Measurements from ENCODE around the gene PSMA6. TPM values are rescaled to one million over a fixed set of nuclear protein-coding genes. Genes with fewer than 3 reads are reported as not detected.
"Not testable (repeated sequence)": the region's sequence is repeated elsewhere in the genome, so short reads cannot be mapped to it uniquely, and the experiment has no call there.

The PSMA6 gene
- total RNA-seq, 2 experiments from 2014 or later: 401 to 404 TPM

DNA sequence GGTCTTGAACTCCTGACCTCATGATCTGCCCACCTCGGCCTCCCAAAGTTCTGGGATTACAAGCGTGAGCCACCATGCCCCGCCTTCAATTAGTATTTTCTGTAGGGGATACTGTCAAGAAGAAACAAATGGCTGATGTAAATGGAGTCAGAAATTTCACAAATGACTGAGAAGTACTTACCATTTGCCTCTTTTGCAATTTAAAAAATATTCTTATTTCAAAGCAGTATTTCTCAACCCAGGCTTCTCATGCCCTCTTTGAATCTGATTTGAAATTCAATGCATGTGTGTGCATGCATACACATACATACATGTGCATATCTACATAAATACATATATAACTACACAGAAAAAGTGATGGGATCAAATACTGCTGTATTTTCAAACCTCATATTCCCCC, 4.4 kb downstream of the PSMA6 start:
- DNase-seq: no peak
- H3K4me3 Mint-ChIP-seq: no peak overlapping the region

GRCh38 chr14:35297706-35298105, 5.5 kb downstream of the PSMA6 start:
- peaks cover 3% of the 10 kb centered on the region for H3K9me3 Mint-ChIP-seq
- no peak for DNase-seq
- no peaks in the 10 kb centered on the region for H3K27me3 Mint-ChIP-seq
- H3K36me3 Mint-ChIP-seq: peaks cover 58% of the 10 kb centered on the region
- H3K4me1 Mint-ChIP-seq: peaks cover 72% of the 10 kb centered on the region
- H3K27ac Mint-ChIP-seq: no peak overlapping the region
- H3K4me3 Mint-ChIP-seq: no peak overlapping the region

More for the DNA sequence above, 4.4 kb downstream of the PSMA6 start:
- peak overlapping the region; percentile 70 for H3K27ac Mint-ChIP-seq
- H3K4me1 Mint-ChIP-seq: peaks cover 60% of the 10 kb centered on the region
- no peaks in the 10 kb centered on the region for H3K27me3 Mint-ChIP-seq
- H3K36me3 Mint-ChIP-seq: peaks cover 52% of the 10 kb centered on the region
- H3K9me3 Mint-ChIP-seq: no peaks in the 10 kb centered on the region

DNA sequence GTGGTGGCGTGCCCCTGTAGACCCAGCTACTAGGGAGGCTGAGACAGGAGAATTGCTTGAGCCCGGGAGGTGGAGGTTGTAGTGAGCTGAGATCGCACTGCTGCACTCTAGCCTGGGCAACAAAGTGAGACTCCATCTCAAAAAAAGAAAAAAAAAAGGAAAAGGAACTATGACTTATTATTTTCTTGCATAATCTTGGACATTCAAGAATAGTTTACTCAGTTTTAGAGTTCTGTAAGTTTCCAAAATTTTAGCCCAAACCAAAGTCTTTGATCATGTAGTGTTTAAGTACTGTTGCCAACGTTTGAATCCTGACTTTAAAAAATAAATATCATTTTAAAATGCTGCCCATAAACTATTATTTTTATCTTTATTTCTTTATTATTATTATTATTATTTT, 6.2 kb downstream of the PSMA6 start:
- Mint-ChIP-seq H3K4me3 (no peak overlapping the region), H3K36me3 (peaks cover 58% of the 10 kb centered on the region), H3K27ac (no peak overlapping the region), H3K27me3 (no peaks in the 10 kb centered on the region), H3K9me3 (peaks cover 3% of the 10 kb centered on the region), H3K4me1 (peaks cover 75% of the 10 kb centered on the region)
- no peak for DNase-seq

GRCh38 chr14:35299708-35300107, 7.5 kb downstream of the PSMA6 start:
- Mint-ChIP-seq H3K27me3 (no peaks in the 10 kb centered on the region), H3K36me3 (peaks cover 55% of the 10 kb centered on the region), H3K27ac (peak overlapping the region; percentile 73), H3K4me1 (peaks cover 73% of the 10 kb centered on the region), H3K4me3 (no peak overlapping the region), H3K9me3 (peaks cover 5% of the 10 kb centered on the region)
- no peak for DNase-seq

- Mint-ChIP-seq H3K4me3 (peak overlapping the region; percentile 4), H3K27me3 (no peaks in the 10 kb centered on the region), H3K27ac (peak overlapping the region; percentile 73), H3K36me3 (peaks cover 51% of the 10 kb centered on the region), H3K9me3 (peaks cover 5% of the 10 kb centered on the region), H3K4me1 (peaks cover 69% of the 10 kb centered on the region)
- DNase-seq: no peak
These were observed 8.0 kb downstream of the PSMA6 start for GRCh38 chr14:35300228-35300627.

DNA sequence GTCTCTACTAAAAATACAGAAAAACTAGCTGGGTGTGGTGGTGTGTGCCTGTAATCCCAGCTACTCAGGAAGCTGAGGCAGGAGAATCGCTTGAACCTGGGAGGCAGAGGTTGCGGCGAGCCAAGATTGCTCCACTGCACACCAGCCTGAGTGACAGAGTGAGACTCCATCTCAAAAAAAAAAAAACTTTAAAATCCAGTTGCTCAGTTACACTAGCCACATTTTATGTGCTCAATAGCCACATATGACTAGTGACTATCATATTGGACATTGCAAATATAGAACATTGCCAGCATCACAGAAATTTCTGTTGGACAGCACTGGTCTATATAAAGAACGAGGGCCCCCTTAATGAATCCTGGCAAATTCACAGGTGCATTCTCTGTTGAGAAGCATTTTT, 9.2 kb downstream of the PSMA6 start:
- not testable (repeated sequence) for H3K9me3 Mint-ChIP-seq, DNase-seq, H3K27me3 Mint-ChIP-seq
- Mint-ChIP-seq H3K27ac (peak overlapping the region; percentile 66), H3K4me1 (peaks cover 63% of the 10 kb centered on the region), H3K4me3 (peak overlapping the region; percentile 25), H3K36me3 (peaks cover 47% of the 10 kb centered on the region)

DNA sequence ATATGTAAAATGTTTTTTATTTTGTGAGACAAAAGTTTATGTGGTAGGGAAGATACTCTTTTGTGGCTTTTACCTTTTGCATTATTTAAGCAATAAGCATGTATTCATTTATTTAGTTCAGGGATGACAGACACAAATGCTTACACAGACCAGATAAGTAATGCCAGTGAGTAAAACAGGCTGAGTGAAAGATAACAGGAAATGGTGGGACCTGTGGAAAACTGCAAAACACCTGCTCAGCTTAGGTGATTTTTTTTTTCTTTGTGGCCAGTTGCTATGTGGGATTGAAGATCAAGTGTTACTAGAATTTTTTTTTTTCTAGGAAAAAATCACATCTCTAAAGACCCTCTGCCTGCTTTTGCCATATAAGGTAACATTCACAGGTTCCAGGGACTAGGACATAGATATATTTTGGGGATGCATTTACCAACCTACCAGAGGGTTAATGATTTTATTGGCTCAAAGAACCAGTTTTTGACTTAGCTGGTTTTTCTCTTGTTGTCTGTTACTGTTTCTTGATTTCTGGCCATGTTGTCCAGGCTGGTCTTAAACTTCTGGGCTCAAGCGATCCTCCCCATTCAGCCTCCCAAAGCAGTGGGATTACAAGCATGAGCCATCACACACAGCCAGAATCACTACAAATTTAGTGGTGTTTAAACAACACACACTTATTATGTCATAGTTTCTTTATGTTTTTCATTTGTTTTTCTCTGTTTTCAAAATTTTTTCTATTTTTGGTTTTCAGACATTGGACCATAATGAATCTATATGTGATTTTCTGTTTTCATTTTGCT, 9.8 kb downstream of the PSMA6 start:
- Mint-ChIP-seq H3K9me3 (peaks cover 5% of the 10 kb centered on the region), H3K4me1 (peaks cover 57% of the 10 kb centered on the region), H3K36me3 (peaks cover 42% of the 10 kb centered on the region), H3K27ac (peak overlapping the region; percentile 66), H3K4me3 (peak overlapping the region; percentile 25), H3K27me3 (no peaks in the 10 kb centered on the region)
- no peak for DNase-seq

DNA sequence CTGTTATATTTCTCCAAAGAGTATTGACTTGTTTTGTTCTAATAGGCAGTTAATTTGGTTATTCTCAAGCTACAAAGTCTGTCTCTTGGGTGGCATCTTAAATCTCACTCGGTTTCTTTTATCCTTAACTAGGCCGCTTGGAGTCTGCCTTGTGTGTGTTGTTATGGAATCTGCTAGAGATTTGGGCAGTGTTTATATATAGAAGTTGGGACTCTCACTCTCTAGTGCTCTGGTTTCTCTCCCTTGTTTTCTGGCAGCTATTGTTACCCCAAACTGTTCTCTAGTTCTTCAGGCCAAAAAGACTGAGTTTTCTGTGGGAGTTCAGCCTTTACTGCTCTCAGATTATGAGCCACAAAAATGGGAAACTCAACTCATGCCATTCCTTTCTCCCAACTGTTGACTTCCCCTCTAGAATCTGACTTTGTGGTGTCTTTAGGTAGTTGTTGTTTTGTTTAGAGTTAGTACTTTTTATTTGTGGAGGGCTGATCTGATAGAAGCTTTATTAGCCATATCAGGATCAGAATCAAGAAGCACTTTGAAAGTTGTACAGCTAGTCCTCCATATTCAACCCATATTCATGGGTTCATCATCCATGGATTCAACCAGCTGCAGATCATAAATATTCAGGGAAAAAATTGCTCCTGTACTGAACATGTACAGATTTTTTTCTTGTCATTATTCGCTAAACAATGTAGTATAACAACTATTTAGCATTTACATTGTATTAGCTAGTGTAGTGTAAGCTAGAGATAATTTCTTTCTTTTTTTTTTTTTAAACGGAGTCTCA, 11.2 kb downstream of the PSMA6 start:
- peaks cover 5% of the 10 kb centered on the region for H3K9me3 Mint-ChIP-seq
- H3K4me1 Mint-ChIP-seq: peaks cover 48% of the 10 kb centered on the region
- peak overlapping the region; percentile 66 for H3K27ac Mint-ChIP-seq
- peaks cover 37% of the 10 kb centered on the region for H3K36me3 Mint-ChIP-seq
- no peak overlapping the region for H3K4me3 Mint-ChIP-seq
- no peak for DNase-seq
- no peaks in the 10 kb centered on the region for H3K27me3 Mint-ChIP-seq

GRCh38 chr14:35304812-35305462, 12.8 kb downstream of the PSMA6 start:
- Mint-ChIP-seq H3K4me1 (peaks cover 39% of the 10 kb centered on the region), H3K36me3 (peaks cover 32% of the 10 kb centered on the region), H3K4me3 (no peak overlapping the region), H3K27ac (no peak overlapping the region), H3K27me3 (no peaks in the 10 kb centered on the region), H3K9me3 (peaks cover 5% of the 10 kb centered on the region)
- DNase-seq: no peak

DNA sequence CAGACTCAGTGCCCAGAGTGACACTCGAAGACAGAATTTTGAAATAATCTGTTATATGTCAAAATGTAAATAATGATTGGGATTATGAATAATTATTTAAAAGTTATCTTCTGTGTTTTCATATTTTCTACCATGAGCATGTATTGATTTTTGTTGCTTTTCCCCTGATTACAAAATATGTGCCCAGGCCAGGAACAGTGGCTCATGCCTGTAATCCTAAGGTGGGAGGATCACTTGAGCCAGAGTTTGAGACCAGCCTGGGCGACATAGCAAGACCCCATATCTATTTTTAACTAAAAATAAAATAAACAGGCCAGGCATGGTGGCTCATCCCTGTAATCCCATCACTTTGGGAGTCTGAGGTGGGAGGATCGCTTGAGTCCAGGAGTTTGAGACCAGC, 13.5 kb downstream of the PSMA6 start:
- H3K4me3 Mint-ChIP-seq: no peak overlapping the region
- H3K9me3 Mint-ChIP-seq: peaks cover 5% of the 10 kb centered on the region
- no peaks in the 10 kb centered on the region for H3K27me3 Mint-ChIP-seq
- H3K27ac Mint-ChIP-seq: no peak overlapping the region
- DNase-seq: no peak
- peaks cover 32% of the 10 kb centered on the region for H3K4me1 Mint-ChIP-seq
- peaks cover 32% of the 10 kb centered on the region for H3K36me3 Mint-ChIP-seq

DNA sequence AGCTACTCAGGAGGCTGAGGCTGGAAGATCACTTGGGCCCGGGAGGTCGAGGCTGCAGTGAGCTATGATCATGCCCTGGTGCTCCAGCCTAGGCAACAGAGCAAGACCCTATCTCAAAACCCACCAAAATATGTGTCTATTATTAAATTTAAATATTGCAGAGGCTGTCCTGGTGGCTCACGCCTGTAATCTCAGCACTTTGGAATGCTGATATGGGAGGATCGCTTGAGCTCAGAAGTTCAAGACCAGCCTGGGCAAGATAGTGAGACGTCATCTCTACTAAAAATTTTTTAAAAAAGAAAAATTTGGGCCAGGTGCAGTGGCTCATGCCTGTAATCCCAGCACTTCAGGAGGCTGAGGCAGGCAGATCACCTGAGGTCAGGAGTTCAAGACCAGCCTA, 13.9 kb downstream of the PSMA6 start:
- Mint-ChIP-seq H3K27ac (no peak overlapping the region), H3K4me1 (peaks cover 27% of the 10 kb centered on the region), H3K27me3 (no peaks in the 10 kb centered on the region), H3K36me3 (peaks cover 29% of the 10 kb centered on the region), H3K9me3 (peaks cover 5% of the 10 kb centered on the region), H3K4me3 (no peak overlapping the region)
- no peak for DNase-seq

DNA sequence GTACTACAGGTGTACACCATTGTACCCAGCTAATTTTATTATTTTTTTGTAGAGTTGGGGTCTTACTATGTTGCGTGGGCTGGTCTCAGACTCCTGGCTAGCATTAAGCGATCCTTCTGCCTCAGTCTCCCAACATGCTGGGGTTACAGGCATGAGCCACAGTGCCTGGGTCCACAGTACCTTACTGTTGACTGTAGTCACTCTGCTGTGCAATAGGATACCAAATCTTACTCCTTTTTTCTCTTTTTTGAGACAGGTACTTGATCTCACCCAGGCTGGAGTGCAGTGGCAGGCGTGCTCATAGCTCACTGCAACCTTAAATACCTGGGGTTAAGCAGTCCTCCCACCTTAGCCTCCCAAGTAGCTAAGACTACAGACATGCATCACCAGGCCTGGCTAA, 25.6 kb downstream of the PSMA6 start:
- Mint-ChIP-seq H3K27ac (no peak overlapping the region), H3K9me3 (no peaks in the 10 kb centered on the region), H3K36me3 (peaks cover 27% of the 10 kb centered on the region), H3K4me3 (no peak overlapping the region), H3K27me3 (no peaks in the 10 kb centered on the region), H3K4me1 (peaks cover 22% of the 10 kb centered on the region)
- no peak for DNase-seq

GRCh38 chr14:35319509-35319908, 27.3 kb downstream of the PSMA6 start:
- Mint-ChIP-seq H3K4me1 (peaks cover 12% of the 10 kb centered on the region), H3K27me3 (no peaks in the 10 kb centered on the region), H3K9me3 (no peaks in the 10 kb centered on the region), H3K27ac (no peak overlapping the region), H3K4me3 (no peak overlapping the region), H3K36me3 (peaks cover 22% of the 10 kb centered on the region)
- DNase-seq: no peak

DNA sequence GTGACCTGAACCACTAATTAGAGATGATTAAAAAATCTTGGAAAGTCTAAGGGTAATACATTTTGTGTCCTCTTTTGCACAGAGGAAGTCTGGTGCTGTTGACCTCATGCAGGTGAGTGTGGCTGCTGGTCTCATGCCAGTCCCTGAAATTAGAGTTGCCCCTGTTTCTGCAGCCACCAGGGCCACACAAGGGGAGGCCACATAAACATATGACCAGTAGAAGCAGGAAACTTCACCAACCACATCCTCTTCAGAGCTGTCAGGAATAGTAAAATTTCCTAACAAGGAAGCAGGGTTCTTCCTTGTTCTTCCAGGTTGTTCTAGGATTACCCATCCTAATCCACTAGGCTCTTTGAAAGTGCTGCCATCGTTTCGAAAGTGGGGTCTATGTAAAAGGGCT, 28.3 kb downstream of the PSMA6 start:
- no peak for DNase-seq
- H3K4me3 Mint-ChIP-seq: no peak overlapping the region
- H3K9me3 Mint-ChIP-seq: no peaks in the 10 kb centered on the region
- no peak overlapping the region for H3K27ac Mint-ChIP-seq
- H3K36me3 Mint-ChIP-seq: peaks cover 13% of the 10 kb centered on the region
- peaks cover 4% of the 10 kb centered on the region for H3K4me1 Mint-ChIP-seq
- no peaks in the 10 kb centered on the region for H3K27me3 Mint-ChIP-seq

DNA sequence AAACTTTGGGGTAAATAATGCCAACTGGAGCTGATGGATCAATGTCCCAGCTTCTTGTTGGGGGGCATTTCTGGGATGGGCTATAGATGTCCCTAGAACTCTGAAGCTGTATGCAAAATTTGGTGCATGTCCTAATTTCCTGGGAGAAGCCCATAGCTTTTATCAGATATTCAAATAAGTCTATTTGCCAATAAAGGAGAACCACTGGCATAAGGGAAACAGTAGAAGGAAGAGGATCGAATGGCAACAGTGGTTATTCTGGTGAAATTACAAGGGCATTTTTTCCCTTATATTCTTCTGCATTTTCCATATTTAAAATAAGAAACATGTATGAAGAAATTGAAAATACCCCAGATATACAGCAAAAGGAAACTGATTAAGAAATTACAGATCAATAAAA, 34.2 kb downstream of the PSMA6 start:
- Mint-ChIP-seq H3K4me1 (no peaks in the 10 kb centered on the region), H3K9me3 (no peaks in the 10 kb centered on the region), H3K4me3 (no peak overlapping the region), H3K27me3 (no peaks in the 10 kb centered on the region), H3K27ac (no peak overlapping the region), H3K36me3 (no peaks in the 10 kb centered on the region)
- DNase-seq: no peak
